B cell (primary cell): Measurements from ENCODE around the gene ALDH1A2. TPM values are rescaled to one million over a fixed set of nuclear protein-coding genes. Genes with fewer than 3 reads are reported as not detected.

Experiments
- ATAC-seq: fragments of 200-7000 bp; cut with Tn5 transposase; one replicate; pipeline ENCODE4 v1.10.0; 2021; ENCODE audit warnings: low read depth, mild to moderate bottlenecking, moderate number of reproducible peaks, moderate library complexity
- CTCF ChIA-PET: fragments of 350-600 bp; sonication (Branson Sonifier 250); formaldehyde crosslinking; loops from one replicate; lab custom pipeline; 2021; ENCODE audit warnings: antibody characterized with exemption, inconsistent platforms; lab: Charles Lee
- POLR2A ChIA-PET: fragments of 350-600 bp; sonication (Branson Sonifier 250); formaldehyde crosslinking; loops from one replicate; lab custom pipeline; 2021; ENCODE audit warnings: antibody characterized with exemption; lab: Charles Lee
- DNase-seq: peaks from one replicate; pipeline ENCODE4 v3.0.0; 2013
- H2AFZ ChIP-seq: 2 replicates; pipeline ENCODE4 v1.6.1; 2012; ENCODE audit warnings: mild to moderate bottlenecking, low read depth, low read length; ENCODE audit not compliant: insufficient read depth, poor library complexity, severe bottlenecking
- H3K27ac ChIP-seq, 2 donors: 1 replicate in 1 of 2; 2 replicates in 1 of 2; pipeline ENCODE4 v1.5.1; 2012 to 2013; ENCODE audit warnings: low read length in 2 of 2, mild to moderate bottlenecking in 2 of 2, moderate library complexity in 1 of 2
- H3K27me3 ChIP-seq, 4 experiments: fragments of 200-600 bp in 1 of 4; sonication (generic) in 1 of 4; replicated peaks in 1 of 4; 1 replicate in 2 of 4; 2 replicates in 2 of 4; pipeline versions ENCODE4 v1.6.1 to v1.7.0; 2013 to 2016; ENCODE audit warnings: low read length in 3 of 4, mild to moderate bottlenecking in 2 of 4, mixed read lengths in 1 of 4, moderate library complexity in 1 of 4; ENCODE audit not compliant: insufficient read depth in 4 of 4, control insufficient read depth in 3 of 4; ENCODE audit errors: control extremely low read depth in 1 of 4
- H3K36me3 ChIP-seq, 2 experiments: replicated peaks in 1 of 2; 1 replicate in 1 of 2; 2 replicates in 1 of 2; pipeline versions ENCODE4 v1.6.1 to v1.7.1; 2013; ENCODE audit warnings: low read length in 1 of 2; ENCODE audit not compliant: insufficient read depth in 2 of 2, control insufficient read depth in 1 of 2; ENCODE audit errors: control extremely low read depth in 1 of 2, extremely low read depth in 1 of 2
- H3K4me1 ChIP-seq, 2 donors: fragments of 200-600 bp in 1 of 2; sonication (generic) in 1 of 2; 1 replicate in 1 of 2; 2 replicates in 1 of 2; pipeline versions ENCODE4 v1.5.1 to v1.6.1; 2013 to 2017; ENCODE audit warnings: low read length in 2 of 2; ENCODE audit not compliant: control insufficient read depth in 2 of 2, insufficient read depth in 2 of 2
- H3K4me2 ChIP-seq: replicated peaks from 2 replicates; pipeline ENCODE3; 2012; ENCODE audit warnings: mild to moderate bottlenecking, low read depth, low read length; ENCODE audit not compliant: poor library complexity, severe bottlenecking
- H3K4me3 ChIP-seq, 5 experiments: fragments of 200-600 bp in 1 of 5; sonication (generic) in 1 of 5; 1 replicate in 3 of 5; 2 replicates in 2 of 5; pipeline versions ENCODE4 v1.5.1 to v1.7.0; 2011 to 2016; ENCODE audit warnings: low read length in 4 of 5, mild to moderate bottlenecking in 4 of 5, low read depth in 2 of 5, control low read depth in 1 of 5, moderate library complexity in 1 of 5; ENCODE audit not compliant: insufficient read depth in 1 of 5; ENCODE audit errors: control extremely low read depth in 1 of 5, extremely low read depth in 1 of 5
- H3K79me2 ChIP-seq: fragments of 200-600 bp; sonication (generic); one replicate; pipeline ENCODE4 v1.6.0; 2016; ENCODE audit warnings: low read length; ENCODE audit not compliant: control insufficient read depth, insufficient read depth
- H3K9ac ChIP-seq: fragments of 200-600 bp; sonication (generic); 2 replicates; pipeline ENCODE4 v1.6.1; 2017; ENCODE audit warnings: mild to moderate bottlenecking, low read length, moderate library complexity
- H3K9me3 ChIP-seq, 3 donors: one replicate each; pipeline versions ENCODE4 v1.6.1 to v1.7.1; 2013; ENCODE audit warnings: low read length in 2 of 3; ENCODE audit not compliant: control insufficient read depth in 2 of 3, insufficient read depth in 1 of 3; ENCODE audit errors: control extremely low read depth in 1 of 3
- H4K20me1 ChIP-seq: 2 replicates; pipeline ENCODE4 v1.6.0; 2012; ENCODE audit warnings: mild to moderate bottlenecking, low read length; ENCODE audit not compliant: insufficient read depth, control insufficient read depth, poor library complexity, severe bottlenecking
- H3K27ac Mint-ChIP-seq: one replicate; pipeline ENCODE4 v1.8.0; 2021; ENCODE audit warnings: mixed read lengths
- H3K27me3 Mint-ChIP-seq: one replicate; pipeline ENCODE4 v1.8.0; 2021; ENCODE audit warnings: mixed read lengths
- H3K4me1 Mint-ChIP-seq: one replicate; pipeline ENCODE4 v1.8.0; 2021; ENCODE audit warnings: mixed read lengths
- H3K4me3 Mint-ChIP-seq: one replicate; pipeline ENCODE4 v1.8.0; 2021; ENCODE audit warnings: mixed read lengths
- H3K9me3 Mint-ChIP-seq: one replicate; pipeline ENCODE4 v1.8.0; 2022; ENCODE audit warnings: mixed read lengths; ENCODE audit not compliant: insufficient read depth
- EZH2 ChIP-seq: IDR thresholded peaks from 2 replicates; pipeline ENCODE4 v1.6.1; 2012; ENCODE audit warnings: borderline replicate concordance, low read depth, mild to moderate bottlenecking, moderate library complexity, low read length; ENCODE audit not compliant: insufficient read depth, poor library complexity, severe bottlenecking
- WGBS: methylation state at CpG from one replicate; pipeline ENCODE4 v1.1.5; 2013; ENCODE audit warnings: missing lambda C conversion rate; ENCODE audit not compliant: insufficient coverage; 5-methylcytosine and 5-hydroxymethylcytosine counted together
- intact Hi-C: fragments of 100-400 bp; cut with micrococcal nuclease; formaldehyde crosslinking; loops from one replicate; pipeline ENCODE4 v1.10.0; 2022
- polyA plus RNA-seq: library from polyadenylated mRNA; depleted of rRNA; stranded (reverse); fragments of >200 nt; gene quantifications from 2 replicates; pipeline ENCODE4 v1.2.3, GENCODE V29; 2012
- total RNA-seq, 2 donors: library from RNA; stranded (reverse); fragments of 120-200 nt in 1 of 2; gene quantifications; 1 replicate in 1 of 2; 2 replicates in 1 of 2; pipeline versions ENCODE4 v1.2.3 to v1.2.4, GENCODE V29; 2013 to 2022
- TF ChIP-seq, protein P1 (sequence below): fragments of 200-600 bp; IDR thresholded peaks from one replicate; pipeline ENCODE4 v1.8.0; 2022; ENCODE audit warnings: antibody characterized with exemption, mild to moderate bottlenecking

Gene ALDH1A2
- total and polyA plus RNA-seq, 2 donors (not counting 1 experiment from before 2014, with no cell fraction given), result not detected

DNA sequence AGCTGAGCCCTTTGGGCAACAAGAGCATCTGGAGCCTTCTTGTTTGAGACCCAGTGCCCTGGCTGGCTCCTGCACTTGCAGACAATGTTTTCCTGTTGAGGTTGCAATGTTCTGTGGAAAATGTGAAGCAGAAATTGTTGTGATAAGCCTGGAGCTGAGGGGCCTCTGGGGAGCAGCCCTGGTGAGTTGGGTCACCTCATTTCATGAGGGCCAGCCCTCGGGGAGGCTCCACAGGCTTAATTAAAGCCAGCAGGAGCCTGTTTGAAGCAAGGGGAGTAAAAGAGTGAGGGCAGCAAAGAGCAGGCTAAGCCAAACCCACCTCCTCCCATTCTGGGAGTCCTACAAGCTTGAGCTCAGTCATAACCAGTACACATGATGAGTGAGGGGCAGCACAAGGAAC, 154.3 kb downstream of the ALDH1A2 start:
- Mint-ChIP-seq H3K27ac (no peak overlapping the region), H3K27me3 (peaks cover 27% of the 10 kb centered on the region), H3K4me3 (no peak overlapping the region), H3K4me1 (no peaks in the 10 kb centered on the region), H3K9me3 (no peaks in the 10 kb centered on the region)
- TF ChIP-seq EZH2, result no peak
- TF ChIP-seq, protein P1, sequence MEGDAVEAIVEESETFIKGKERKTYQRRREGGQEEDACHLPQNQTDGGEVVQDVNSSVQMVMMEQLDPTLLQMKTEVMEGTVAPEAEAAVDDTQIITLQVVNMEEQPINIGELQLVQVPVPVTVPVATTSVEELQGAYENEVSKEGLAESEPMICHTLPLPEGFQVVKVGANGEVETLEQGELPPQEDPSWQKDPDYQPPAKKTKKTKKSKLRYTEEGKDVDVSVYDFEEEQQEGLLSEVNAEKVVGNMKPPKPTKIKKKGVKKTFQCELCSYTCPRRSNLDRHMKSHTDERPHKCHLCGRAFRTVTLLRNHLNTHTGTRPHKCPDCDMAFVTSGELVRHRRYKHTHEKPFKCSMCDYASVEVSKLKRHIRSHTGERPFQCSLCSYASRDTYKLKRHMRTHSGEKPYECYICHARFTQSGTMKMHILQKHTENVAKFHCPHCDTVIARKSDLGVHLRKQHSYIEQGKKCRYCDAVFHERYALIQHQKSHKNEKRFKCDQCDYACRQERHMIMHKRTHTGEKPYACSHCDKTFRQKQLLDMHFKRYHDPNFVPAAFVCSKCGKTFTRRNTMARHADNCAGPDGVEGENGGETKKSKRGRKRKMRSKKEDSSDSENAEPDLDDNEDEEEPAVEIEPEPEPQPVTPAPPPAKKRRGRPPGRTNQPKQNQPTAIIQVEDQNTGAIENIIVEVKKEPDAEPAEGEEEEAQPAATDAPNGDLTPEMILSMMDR, result no peak
- no peaks in the 10 kb centered on the region for H4K20me1 ChIP-seq
- POLR2A ChIA-PET, result no interaction called here
- H3K9ac ChIP-seq, result no peak overlapping the region
- ATAC-seq, result no peak
- no peak overlapping the region for H2AFZ ChIP-seq
- WGBS, result 63% methylated on average over 1 of the region's 1 CpG
- H3K27me3 ChIP-seq, result no peaks in the 10 kb centered on the region
- H3K9me3 ChIP-seq, result peaks cover 0 to 3% (median 0%) of the 10 kb centered on the region in 3 donors
- no peak overlapping the region for H3K4me2 ChIP-seq
- CTCF ChIA-PET, result no interaction called here
- no peaks in the 10 kb centered on the region for H3K79me2 ChIP-seq
- DNase-seq, result no peak
- no peaks in the 10 kb centered on the region for H3K36me3 ChIP-seq
- intact Hi-C loops, result no loop called here
- H3K4me1 ChIP-seq, result no peaks in the 10 kb centered on the region
- H3K27ac ChIP-seq, result no peak overlapping the region
- H3K4me3 ChIP-seq, result no peak overlapping the region

DNA sequence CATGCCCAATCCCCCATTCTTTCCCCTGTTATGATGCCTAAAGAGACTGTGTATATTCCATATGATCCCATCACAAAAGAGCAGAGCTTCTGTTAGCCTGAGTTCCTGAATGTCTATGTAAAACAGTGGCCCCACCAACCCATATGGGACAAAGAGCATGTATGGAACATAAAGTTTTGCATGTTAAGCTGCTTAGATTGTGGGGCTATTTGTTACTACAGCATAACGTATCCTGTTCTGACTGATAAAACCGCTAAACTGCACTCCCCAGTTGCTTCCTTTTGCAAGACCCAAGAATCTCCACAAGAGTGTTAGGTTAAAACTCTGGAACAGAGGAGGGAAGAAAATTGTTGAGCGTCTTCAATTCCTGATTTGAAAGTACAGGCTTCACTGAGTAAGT, 154.8 kb downstream of the ALDH1A2 start:
- peaks cover 0 to 3% (median 0%) of the 10 kb centered on the region in 3 donors for H3K9me3 ChIP-seq
- no peak for TF ChIP-seq EZH2
- TF ChIP-seq, protein P1, result no peak
- WGBS, result 60% methylated on average over 1 of the region's 3 CpGs
- Mint-ChIP-seq H3K27me3 (peaks cover 32% of the 10 kb centered on the region), H3K27ac (no peak overlapping the region), H3K4me1 (no peaks in the 10 kb centered on the region), H3K9me3 (no peaks in the 10 kb centered on the region), H3K4me3 (no peak overlapping the region)
- no peaks in the 10 kb centered on the region for H3K79me2 ChIP-seq
- H3K4me1 ChIP-seq, result no peaks in the 10 kb centered on the region
- H2AFZ ChIP-seq, result no peak overlapping the region
- no peak overlapping the region for H3K4me3 ChIP-seq
- DNase-seq (no peak), ATAC-seq (no peak)
- H3K36me3 ChIP-seq, result no peaks in the 10 kb centered on the region
- no peak overlapping the region for H3K4me2 ChIP-seq
- ChIA-PET POLR2A (no interaction called here), CTCF (no interaction called here)
- H3K27ac ChIP-seq, result no peak overlapping the region
- H4K20me1 ChIP-seq, result no peaks in the 10 kb centered on the region
- peaks cover 0 to 3% (median 0%) of the 10 kb centered on the region in 4 experiments for H3K27me3 ChIP-seq
- H3K9ac ChIP-seq, result no peak overlapping the region
- intact Hi-C loops, result no loop called here
